ENCODE results near the gene FANCC.
A peak's percentile ranks its signal among the peaks of the same experiment; 100 is the strongest.
"Not testable (repeated sequence)": the region's sequence is repeated elsewhere in the genome, so short reads cannot be mapped to it uniquely, and the experiment has no call there.

FANCC gene

GRCh38 chr9:95330720-95331404, 13.4 kb upstream of the FANCC start:
- TF ChIP-seq, protein P1, sequence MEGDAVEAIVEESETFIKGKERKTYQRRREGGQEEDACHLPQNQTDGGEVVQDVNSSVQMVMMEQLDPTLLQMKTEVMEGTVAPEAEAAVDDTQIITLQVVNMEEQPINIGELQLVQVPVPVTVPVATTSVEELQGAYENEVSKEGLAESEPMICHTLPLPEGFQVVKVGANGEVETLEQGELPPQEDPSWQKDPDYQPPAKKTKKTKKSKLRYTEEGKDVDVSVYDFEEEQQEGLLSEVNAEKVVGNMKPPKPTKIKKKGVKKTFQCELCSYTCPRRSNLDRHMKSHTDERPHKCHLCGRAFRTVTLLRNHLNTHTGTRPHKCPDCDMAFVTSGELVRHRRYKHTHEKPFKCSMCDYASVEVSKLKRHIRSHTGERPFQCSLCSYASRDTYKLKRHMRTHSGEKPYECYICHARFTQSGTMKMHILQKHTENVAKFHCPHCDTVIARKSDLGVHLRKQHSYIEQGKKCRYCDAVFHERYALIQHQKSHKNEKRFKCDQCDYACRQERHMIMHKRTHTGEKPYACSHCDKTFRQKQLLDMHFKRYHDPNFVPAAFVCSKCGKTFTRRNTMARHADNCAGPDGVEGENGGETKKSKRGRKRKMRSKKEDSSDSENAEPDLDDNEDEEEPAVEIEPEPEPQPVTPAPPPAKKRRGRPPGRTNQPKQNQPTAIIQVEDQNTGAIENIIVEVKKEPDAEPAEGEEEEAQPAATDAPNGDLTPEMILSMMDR (IDR thresholded peaks at IDR 0.05; ENCODE audit: control insufficient read depth, extremely low read depth, insufficient read depth): no peak
- DNase-seq (ENCODE audit: low read depth): no peak
- H3K4me3 ChIP-seq (ENCODE audit: low read depth, low read length): no peak overlapping the region

- H3K4me3 ChIP-seq (ENCODE audit: low read depth, low read length); DNase-seq (ENCODE audit: low read depth): not testable (repeated sequence)
These were observed 11.6 kb upstream of the FANCC start for GRCh38 chr9:95329061-95329460.

GRCh38 chr9:95327239-95327865, 9.8 kb upstream of the FANCC start:
- TF ChIP-seq, protein P1 (IDR thresholded peaks at IDR 0.05; ENCODE audit: control insufficient read depth, extremely low read depth, insufficient read depth): no peak
- H3K4me3 ChIP-seq (ENCODE audit: low read depth, low read length): no peak overlapping the region
- no peak for DNase-seq (ENCODE audit: low read depth)

- no peak for DNase-seq (ENCODE audit: low read depth)
- no peak overlapping the region for H3K4me3 ChIP-seq (ENCODE audit: low read depth, low read length)
- TF ChIP-seq, protein P1 (IDR thresholded peaks at IDR 0.05; ENCODE audit: control insufficient read depth, extremely low read depth, insufficient read depth): no peak
These were observed 7.7 kb upstream of the FANCC start for GRCh38 chr9:95325221-95325620.

- no peak for DNase-seq (ENCODE audit: low read depth)
- TF ChIP-seq, protein P1 (IDR thresholded peaks at IDR 0.05; ENCODE audit: control insufficient read depth, extremely low read depth, insufficient read depth): no peak
These were observed 343 bp upstream of the FANCC start for GRCh38 chr9:95317893-95318211.

GRCh38 chr9:95316794-95317118, 753 bp downstream of the FANCC start:
- H3K4me3 ChIP-seq (ENCODE audit: low read depth, low read length): peak overlapping the region; percentile 94
- no peak for DNase-seq (ENCODE audit: low read depth)
- TF ChIP-seq, protein P1 (IDR thresholded peaks at IDR 0.05; ENCODE audit: control insufficient read depth, extremely low read depth, insufficient read depth): no peak

More at GRCh38 chr9:95317893-95318211, 343 bp upstream of the FANCC start:
- H3K4me3 ChIP-seq (ENCODE audit: low read depth, low read length): peak overlapping the region; percentile 94

DNA sequence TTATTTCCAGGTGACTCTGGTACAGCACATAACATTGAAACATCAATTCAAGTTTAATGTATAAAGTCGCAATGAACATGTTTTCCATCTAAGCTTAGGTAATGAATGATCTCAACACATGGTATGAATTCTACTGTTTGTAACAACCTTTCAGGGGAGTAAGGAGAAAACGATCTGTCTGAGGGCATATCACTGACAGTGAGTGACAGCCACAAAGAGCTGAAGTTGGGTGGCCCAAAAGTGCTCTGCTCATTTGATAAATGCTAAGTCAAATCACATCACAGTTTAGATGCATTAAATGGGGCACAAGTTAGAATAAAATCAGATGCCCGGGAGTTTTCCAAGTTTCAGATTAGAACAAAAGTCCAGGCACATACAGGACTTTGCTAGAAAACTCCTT, 1.2 kb downstream of the FANCC start:
- H3K4me3 ChIP-seq (ENCODE audit: low read depth, low read length): peak overlapping the region; percentile 94
- DNase-seq (ENCODE audit: low read depth): no peak
- TF ChIP-seq, protein P1 (IDR thresholded peaks at IDR 0.05; ENCODE audit: control insufficient read depth, extremely low read depth, insufficient read depth): no peak
